H54 (cell line): Measurements from ENCODE around the gene NAA15.
"Not testable (repeated sequence)": the region's sequence is repeated elsewhere in the genome, so short reads cannot be mapped to it uniquely, and the experiment has no call there.

Experiments used
- DNase-seq: peaks from one replicate; pipeline ENCODE4 v3.0.0; 2011; ENCODE audit warnings: low spot score, mixed read lengths; ENCODE audit not compliant: insufficient read length
- FAIRE-seq: peaks from 3 replicates; lab custom pipeline; 2011; peaks lifted over from hg19 to GRCh38; lab: Jason Lieb, UNC
- POLR2A ChIP-seq: IDR thresholded peaks from 2 replicates; pipeline ENCODE4 v1.6.1; 2011; ENCODE audit warnings: low read depth, mild to moderate bottlenecking, low read length

Gene NAA15

GRCh38 chr4:139312552-139313332 is 11.4 kb downstream of the NAA15 start:
- FAIRE-seq (no peak), DNase-seq (no peak)
- no peak for TF ChIP-seq POLR2A

- not testable (repeated sequence) for FAIRE-seq, DNase-seq
Observed at GRCh38 chr4:139313414-139313813, 12.1 kb downstream of the NAA15 start.

- no peak for DNase-seq
- no peak for FAIRE-seq
- no peak for TF ChIP-seq POLR2A
Observed at GRCh38 chr4:139314047-139314800, 12.9 kb downstream of the NAA15 start.

- no peak for TF ChIP-seq POLR2A
- FAIRE-seq (no peak), DNase-seq (no peak)
Observed at GRCh38 chr4:139315221-139315675, 13.9 kb downstream of the NAA15 start.

- FAIRE-seq (no peak), DNase-seq (no peak)
- TF ChIP-seq POLR2A: no peak
Observed at GRCh38 chr4:139316733-139317132, 15.4 kb downstream of the NAA15 start.

- FAIRE-seq: no peak
- TF ChIP-seq POLR2A: no peak
Observed at GRCh38 chr4:139317635-139318034, 16.3 kb downstream of the NAA15 start.

GRCh38 chr4:139319571-139319970 is 18.3 kb downstream of the NAA15 start:
- DNase-seq (no peak), FAIRE-seq (no peak)
- TF ChIP-seq POLR2A: no peak

More at GRCh38 chr4:139317635-139318034, 16.3 kb downstream of the NAA15 start:
- DNase-seq: no peak

GRCh38 chr4:139322070-139322469 is 20.8 kb downstream of the NAA15 start:
- DNase-seq, FAIRE-seq: not testable (repeated sequence)

GRCh38 chr4:139322541-139322940 is 21.2 kb downstream of the NAA15 start:
- FAIRE-seq, DNase-seq: not testable (repeated sequence)

- TF ChIP-seq POLR2A: no peak
- no peak for FAIRE-seq
Observed at GRCh38 chr4:139324620-139325019, 23.3 kb downstream of the NAA15 start.

GRCh38 chr4:139329665-139330200 is 28.4 kb downstream of the NAA15 start:
- FAIRE-seq: no peak

More at GRCh38 chr4:139324620-139325019, 23.3 kb downstream of the NAA15 start:
- no peak for DNase-seq

GRCh38 chr4:139330283-139330682 is 29.0 kb downstream of the NAA15 start:
- FAIRE-seq (no peak), DNase-seq (no peak)

More at GRCh38 chr4:139329665-139330200, 28.4 kb downstream of the NAA15 start:
- no peak for DNase-seq
- no peak for TF ChIP-seq POLR2A

GRCh38 chr4:139331185-139331584 is 29.9 kb downstream of the NAA15 start:
- DNase-seq: no peak
- no peak for FAIRE-seq
- no peak for TF ChIP-seq POLR2A

More at GRCh38 chr4:139330283-139330682, 29.0 kb downstream of the NAA15 start:
- TF ChIP-seq POLR2A: no peak

GRCh38 chr4:139333046-139333445 is 31.7 kb downstream of the NAA15 start:
- TF ChIP-seq POLR2A: no peak
- DNase-seq: no peak
- FAIRE-seq: no peak
